GM19468 (cell line): ENCODE results near the gene EPHA2.

Source experiments
- ATAC-seq: cut with Tn5 transposase; IDR thresholded peaks from one replicate; pipeline ENCODE4 v1.9.1; 2021; ENCODE audit warnings: mild to moderate bottlenecking, moderate library complexity, moderate number of reproducible peaks; ENCODE audit not compliant: unreplicated experiment; ENCODE audit errors: extremely low read depth

Gene EPHA2

GRCh38 chr1:16151995-16152384, 3.9 kb downstream of the EPHA2 start:
- ATAC-seq = no peak

GRCh38 chr1:16151196-16151994, 4.5 kb downstream of the EPHA2 start:
- no peak for ATAC-seq

DNA sequence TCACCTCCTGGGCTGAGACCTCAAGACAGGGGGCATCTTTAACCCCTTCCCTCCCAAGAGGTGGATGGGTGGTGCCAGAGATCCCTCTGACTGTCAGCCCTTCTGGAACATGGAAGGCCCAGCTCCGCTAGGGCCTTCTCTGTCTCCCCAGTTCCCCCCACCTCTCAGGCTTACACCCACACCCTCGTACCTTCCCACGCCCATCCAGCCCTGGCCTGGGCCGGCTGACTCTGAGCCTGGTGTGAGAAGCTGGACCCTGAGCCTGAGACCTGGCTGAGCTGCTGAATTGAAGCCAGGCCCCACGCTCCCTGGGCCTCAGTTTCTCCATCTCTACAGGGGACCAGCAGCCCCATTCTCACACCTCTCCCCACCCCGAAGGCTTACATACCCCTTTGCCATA, 5.4 kb downstream of the EPHA2 start:
- no peak for ATAC-seq

GRCh38 chr1:16149702-16150488, 6.0 kb downstream of the EPHA2 start:
- no peak for ATAC-seq

- no peak for ATAC-seq
Measured at GRCh38 chr1:16149146-16149545, 6.7 kb downstream of the EPHA2 start.

- ATAC-seq = no peak
Measured at GRCh38 chr1:16148329-16149092, 7.4 kb downstream of the EPHA2 start.

- no peak for ATAC-seq
Measured at GRCh38 chr1:16147156-16147926, 8.5 kb downstream of the EPHA2 start.

- no peak for ATAC-seq
Measured at GRCh38 chr1:16146279-16147155, 9.4 kb downstream of the EPHA2 start.

- no peak for ATAC-seq
Measured at GRCh38 chr1:16145662-16146278, 10.1 kb downstream of the EPHA2 start.

DNA sequence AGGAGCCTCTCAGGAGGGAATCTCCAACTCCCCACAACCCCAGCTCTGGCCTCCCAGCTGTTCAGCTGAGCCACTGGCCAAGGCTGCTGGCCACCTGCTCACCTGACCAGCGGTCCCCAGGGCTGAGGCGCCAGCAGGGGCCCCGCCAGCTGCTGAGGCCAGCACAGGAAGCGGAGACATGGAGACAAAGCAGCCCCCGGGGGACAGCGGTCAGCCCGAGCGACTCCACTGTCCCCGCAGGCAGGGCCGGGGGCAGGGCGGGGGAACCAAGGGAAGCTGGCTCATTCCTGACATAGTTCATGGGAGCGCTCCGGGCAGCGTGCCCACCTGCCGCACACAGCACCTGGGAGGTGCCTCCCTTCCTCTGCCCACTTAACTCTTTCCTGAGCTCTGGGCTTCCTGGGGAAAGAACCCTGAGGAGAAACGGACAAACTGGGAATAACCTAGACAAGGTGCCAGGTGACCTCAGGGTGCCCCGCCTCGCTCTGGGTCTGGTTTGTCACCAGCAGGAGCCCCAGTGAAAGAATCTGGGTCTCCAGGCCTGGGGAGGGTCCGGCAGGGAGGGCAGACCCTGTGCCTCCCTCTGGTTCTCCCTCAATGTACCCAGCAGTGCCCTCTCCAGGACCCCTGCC, 10.7 kb downstream of the EPHA2 start:
- no peak for ATAC-seq

DNA sequence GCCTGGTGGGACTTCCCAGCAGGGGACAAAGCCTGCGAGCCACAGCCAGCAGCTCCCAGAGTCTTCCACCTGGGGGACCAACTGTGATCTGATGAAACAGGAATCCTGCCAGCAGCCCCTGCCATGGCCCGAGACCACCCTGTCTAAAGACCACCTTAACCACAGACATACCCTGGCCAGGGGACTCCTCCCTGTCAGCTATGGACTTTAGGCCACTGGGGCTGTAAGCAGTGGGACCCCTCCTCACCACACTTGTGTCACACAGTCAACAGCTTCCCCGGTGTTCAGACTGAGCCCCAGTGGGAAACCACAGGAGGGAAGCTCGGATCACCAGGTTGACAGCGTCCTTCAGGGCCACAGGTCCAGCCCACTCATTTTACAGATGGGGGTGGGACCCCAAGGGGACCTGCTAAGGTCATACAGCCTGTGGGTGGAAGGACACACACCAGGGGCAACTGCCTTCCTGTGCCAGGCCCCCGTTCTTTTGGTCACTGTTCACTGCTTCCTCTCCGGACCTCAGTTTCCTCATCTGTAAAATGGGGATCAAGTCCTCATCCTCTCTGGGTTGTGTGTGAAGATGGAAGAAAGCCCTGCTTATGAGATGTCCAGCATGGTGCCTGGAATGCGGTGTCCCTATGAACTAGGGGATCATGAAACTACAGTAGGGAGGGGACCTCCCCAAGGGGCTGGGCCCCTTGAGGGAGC, 11.4 kb downstream of the EPHA2 start:
- no peak for ATAC-seq

DNA sequence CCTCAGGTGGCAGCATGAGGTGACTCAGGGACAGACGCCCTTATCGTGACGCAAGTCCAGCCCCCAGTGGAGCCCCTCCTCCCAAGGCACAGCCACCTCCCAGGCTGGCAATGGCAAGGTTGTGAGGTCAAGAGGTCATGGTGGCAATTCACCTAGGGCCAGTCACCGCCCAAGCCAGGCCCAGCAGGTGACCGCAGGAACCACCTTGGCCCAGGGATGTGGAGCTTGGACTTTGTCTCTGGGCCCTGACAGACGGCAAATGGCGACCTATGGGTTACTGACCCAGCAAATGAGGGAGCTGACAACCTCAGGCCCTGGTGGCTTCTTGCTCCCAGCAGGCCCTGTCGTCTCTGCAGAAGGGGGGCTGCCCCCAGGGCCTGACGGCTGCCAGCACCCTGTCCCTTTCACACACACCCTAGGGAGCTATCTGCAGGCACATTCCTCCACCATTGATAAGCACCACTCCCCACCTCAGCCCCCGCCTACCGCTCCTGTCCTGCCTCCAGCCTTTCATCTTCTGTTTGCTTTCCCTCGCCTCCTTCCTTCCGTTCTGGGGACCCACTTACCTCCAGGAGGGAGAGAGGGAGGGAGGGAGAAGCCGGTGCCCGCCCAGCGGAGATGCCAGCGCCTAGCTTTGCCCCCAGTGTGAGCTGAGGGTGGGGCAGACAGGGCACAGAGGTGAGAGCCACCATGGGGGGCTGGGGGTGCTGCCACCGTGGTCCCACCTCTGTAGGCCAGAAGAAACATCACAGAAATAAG, 12.1 kb downstream of the EPHA2 start:
- no peak for ATAC-seq

DNA sequence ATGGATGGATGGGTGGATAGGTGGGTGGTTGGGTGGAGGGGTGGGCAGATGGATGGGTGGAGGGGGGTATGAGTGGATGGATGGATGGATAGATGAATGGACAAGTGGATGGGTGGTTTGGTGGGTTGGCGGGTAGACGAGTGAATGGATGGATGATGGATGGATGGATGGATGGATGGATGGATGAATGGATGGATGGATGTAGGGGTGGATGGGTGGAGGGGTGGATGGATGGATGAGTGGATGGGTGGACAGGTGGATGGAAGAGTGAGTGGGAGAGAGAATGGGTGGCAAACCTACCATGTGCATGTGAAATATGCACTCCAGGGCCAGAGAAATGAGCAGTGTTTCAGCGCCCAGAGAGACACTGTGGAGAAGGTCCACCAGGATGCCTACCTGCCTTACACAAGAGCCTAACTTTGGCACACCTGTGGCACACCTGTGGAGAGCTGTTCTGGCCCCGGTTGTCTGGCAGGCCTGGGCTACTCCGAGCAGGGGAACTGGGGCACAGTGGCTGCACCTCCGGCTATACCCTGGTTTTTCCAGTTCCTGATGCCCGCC, 12.8 kb downstream of the EPHA2 start:
- no peak for ATAC-seq

GRCh38 chr1:16142383-16142995, 13.4 kb downstream of the EPHA2 start:
- ATAC-seq = no peak

DNA sequence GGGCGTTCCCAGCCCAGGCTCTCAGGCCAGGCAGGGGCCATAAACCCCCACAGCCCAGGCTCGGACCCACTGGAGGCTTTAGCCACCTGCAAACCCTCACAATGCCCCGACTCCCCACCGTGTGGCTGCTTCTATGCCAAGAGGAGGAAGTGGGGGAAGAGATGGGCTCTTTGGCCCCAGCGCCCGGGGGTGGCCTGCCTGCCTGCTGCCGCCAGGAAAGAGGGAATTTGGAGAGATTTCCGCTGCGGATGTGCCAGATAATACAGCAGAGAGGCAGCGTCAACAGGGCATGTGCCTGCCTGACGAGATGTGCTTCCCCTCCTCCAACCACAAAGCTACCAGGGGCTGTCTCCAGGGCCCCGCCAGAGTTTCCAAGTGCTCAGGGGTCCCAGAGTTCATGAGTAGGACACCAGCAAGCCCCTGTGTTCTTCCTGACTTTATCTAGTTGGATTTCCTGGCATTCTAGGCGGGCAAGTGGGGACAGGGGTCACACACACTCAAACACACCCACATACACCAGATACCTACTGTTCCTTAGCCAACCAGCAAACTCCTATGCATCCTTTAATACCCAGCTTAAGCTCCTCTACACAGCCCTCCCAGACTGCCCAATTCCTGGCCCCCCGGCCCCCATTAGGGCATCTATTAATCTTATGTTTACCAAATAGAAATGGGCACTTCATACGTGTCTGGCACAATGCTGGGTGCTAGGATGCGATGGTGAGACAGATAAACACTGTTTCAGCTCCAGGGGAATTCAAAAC, 14.1 kb downstream of the EPHA2 start:
- ATAC-seq = no peak
